Heart right ventricle (tissue), 16 donors: ENCODE results near the gene IFFO2. TPM values are rescaled to one million over a fixed set of nuclear protein-coding genes. Genes with fewer than 3 reads are reported as not detected.

Experiments used
- ATAC-seq, 8 donors: fragments of 200-7000 bp; cut with Tn5 transposase; one replicate each; pipeline ENCODE4 v1.9.1; 2020; ENCODE audit warnings: mild to moderate bottlenecking in 8 of 8, moderate library complexity in 8 of 8, moderate number of reproducible peaks in 1 of 8
- DNase-seq, 2 donors: peaks; one replicate each; pipeline ENCODE4 v3.0.0-alpha.2; 2020
- H3K27ac ChIP-seq, 10 donors: fragments of 200-600 bp; sonication (generic) in 2 of 10; one replicate each; pipeline versions ENCODE4 v1.5.0 to v1.8.0; 2020 to 2022; ENCODE audit warnings: mild to moderate bottlenecking in 3 of 10
- H3K27me3 ChIP-seq, 7 donors: fragments of 200-600 bp; one replicate each; pipeline ENCODE4 v1.8.0; 2021 to 2022; ENCODE audit warnings: mild to moderate bottlenecking in 2 of 7
- H3K36me3 ChIP-seq, 9 donors: fragments of 200-600 bp; sonication (generic) in 1 of 9; one replicate each; pipeline versions ENCODE4 v1.5.0 to v1.8.0; 2020 to 2022; ENCODE audit warnings: mild to moderate bottlenecking in 2 of 9
- H3K4me1 ChIP-seq, 9 donors: fragments of 200-600 bp; sonication (generic) in 1 of 9; one replicate each; pipeline versions ENCODE4 v1.5.0 to v1.8.0; 2020 to 2022; ENCODE audit warnings: mild to moderate bottlenecking in 4 of 9
- H3K4me3 ChIP-seq, 10 donors: fragments of 200-600 bp; sonication (generic) in 2 of 10; one replicate each; pipeline versions ENCODE4 v1.5.0 to v1.8.0; 2020 to 2022; ENCODE audit warnings: mild to moderate bottlenecking in 7 of 10, moderate library complexity in 2 of 10
- H3K9me3 ChIP-seq, 11 donors: fragments of 200-600 bp in 10 of 11; sonication (generic) in 2 of 11; one replicate each; pipeline versions ENCODE4 v1.5.0 to v1.8.0; 2013 to 2022; ENCODE audit warnings: mild to moderate bottlenecking in 2 of 11, control low read depth in 1 of 11, moderate library complexity in 1 of 11
- WGBS, 2 donors: extraction: QIAGEN DNeasy Blood & Tissue Kit; methylation state at CpG; one replicate each; pipeline ENCODE4 v1.1.7; 2013; ENCODE audit warnings: inconsistent platforms in 1 of 2; 5-methylcytosine and 5-hydroxymethylcytosine counted together
- intact Hi-C, 10 donors: fragments of 100-400 bp; cut with DNase I; formaldehyde crosslinking; loops; one replicate each; pipeline versions ENCODE4 v1.11.1 to v1.14.2; 2022
- polyA plus RNA-seq, 2 donors: library from polyadenylated mRNA; stranded (reverse); fragments of 200-250 nt; gene quantifications; one replicate each; pipeline ENCODE4 v1.2.3, GENCODE V29; 2013
- total RNA-seq, 10 donors: library from RNA; stranded (reverse); fragmentation: NEBNext Ultra II Directional in 3 of 10; extraction: Animal tissue kit (Norgen Biotek cat#: 25700) in 3 of 10; gene quantifications; one replicate each; pipeline versions ENCODE4 v1.2.1 to v1.2.4, GENCODE V29; 2021 to 2023
- TF ChIP-seq, protein P1 (sequence below), 9 donors: fragments of 200-600 bp; sonication (generic) in 2 of 9; IDR thresholded peaks; one replicate each; pipeline versions ENCODE4 v1.5.0 to v1.8.0; 2021 to 2022; ENCODE audit warnings: antibody characterized with exemption in 9 of 9, mild to moderate bottlenecking in 5 of 9, moderate library complexity in 1 of 9
- donor health status: Arrhythmogenic right ventricular cardiomyopathy.
- donor health status: ischemic (EF 13 %, LVEDD 7.1; RV severe dilation, severe dysfunction).
- donor health status: healthy with polysubstance abuse.
- donor health status: DM: no; HTN: yes; CAD: no.
- donor health status: DM: no; HTN: no; CAD: no.
- donor health status: ischemic (EF 25% LVEDD 6.9; RV normal size, moderate dysfunction).
- donor health status: ischemic (EF 25% LVEDD 5.7; RV mildly dilated, moderate dysfunction).
- donor health status: healthy.
- donor health status: DM: yes; HTN: yes; CAD: no.
- donor health status: Ischemic cardiomyopathy.
- donor health status: ischemic (EF 35%, LVEDD 5.7; RV mildly dilated, moderate dysfunction).
- donor health status: nonischemic (EF 11% LVEDD 7.7; RV severe dilation, severe dysfunction).
- donor health status: DM: yes; HTN: yes; CAD: no.
- donor health status: PGD.
- donor health status: ischemic (EF 29% LVEDD 5.4; RV normal size, mild dysfunction).
- donor health status: nonischemic (EF 23%, LVEDD 6.1; RV moderate dilation, normal function).

IFFO2 gene
- total and polyA plus RNA-seq, 12 donors: 2.2 to 8.2 (median 4.6) TPM

- no peak for ATAC-seq
- intact Hi-C loops: loop anchor here in 1 of 10 donors (10.0 kb wide), 1 partner anchor 117 kb away; no protein-coding TSS in a partner anchor
- Histone ChIP-seq H3K27me3 (no peaks in the 10 kb centered on the region), H3K9me3 (peaks cover 0 to 12% (median 0%) of the 10 kb centered on the region in 11 donors), H3K36me3 (no peaks in the 10 kb centered on the region), H3K4me1 (peaks cover 0 to 20% (median 4%) of the 10 kb centered on the region in 9 donors), H3K27ac (no peak overlapping the region), H3K4me3 (no peak overlapping the region)
- 81 to 83% methylated on average over 7 of the region's 7 CpGs for WGBS, 2 donors
- DNase-seq: no peak
- TF ChIP-seq, protein P1, sequence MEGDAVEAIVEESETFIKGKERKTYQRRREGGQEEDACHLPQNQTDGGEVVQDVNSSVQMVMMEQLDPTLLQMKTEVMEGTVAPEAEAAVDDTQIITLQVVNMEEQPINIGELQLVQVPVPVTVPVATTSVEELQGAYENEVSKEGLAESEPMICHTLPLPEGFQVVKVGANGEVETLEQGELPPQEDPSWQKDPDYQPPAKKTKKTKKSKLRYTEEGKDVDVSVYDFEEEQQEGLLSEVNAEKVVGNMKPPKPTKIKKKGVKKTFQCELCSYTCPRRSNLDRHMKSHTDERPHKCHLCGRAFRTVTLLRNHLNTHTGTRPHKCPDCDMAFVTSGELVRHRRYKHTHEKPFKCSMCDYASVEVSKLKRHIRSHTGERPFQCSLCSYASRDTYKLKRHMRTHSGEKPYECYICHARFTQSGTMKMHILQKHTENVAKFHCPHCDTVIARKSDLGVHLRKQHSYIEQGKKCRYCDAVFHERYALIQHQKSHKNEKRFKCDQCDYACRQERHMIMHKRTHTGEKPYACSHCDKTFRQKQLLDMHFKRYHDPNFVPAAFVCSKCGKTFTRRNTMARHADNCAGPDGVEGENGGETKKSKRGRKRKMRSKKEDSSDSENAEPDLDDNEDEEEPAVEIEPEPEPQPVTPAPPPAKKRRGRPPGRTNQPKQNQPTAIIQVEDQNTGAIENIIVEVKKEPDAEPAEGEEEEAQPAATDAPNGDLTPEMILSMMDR (IDR thresholded peaks at IDR 0.05): no peak
These were observed 21.0 kb upstream of the IFFO2 start for GRCh38 chr1:18977428-18977827.

GRCh38 chr1:18976096-18976495 is 19.6 kb upstream of the IFFO2 start:
- Histone ChIP-seq H3K36me3 (no peaks in the 10 kb centered on the region), H3K27me3 (no peaks in the 10 kb centered on the region), H3K4me1 (peaks cover 0 to 21% (median 4%) of the 10 kb centered on the region in 9 donors), H3K27ac (no peak overlapping the region), H3K4me3 (no peak overlapping the region), H3K9me3 (peaks cover 0 to 7% (median 0%) of the 10 kb centered on the region in 11 donors)
- TF ChIP-seq, protein P1 (IDR thresholded peaks at IDR 0.05): no peak
- ATAC-seq: no peak
- intact Hi-C loops: loop anchor here in 1 of 10 donors (10.0 kb wide), 1 partner anchor 119 kb away; no protein-coding TSS in a partner anchor
- WGBS, 2 donors: 90 to 93% methylated on average over 8 of the region's 8 CpGs
- DNase-seq: no peak

DNA sequence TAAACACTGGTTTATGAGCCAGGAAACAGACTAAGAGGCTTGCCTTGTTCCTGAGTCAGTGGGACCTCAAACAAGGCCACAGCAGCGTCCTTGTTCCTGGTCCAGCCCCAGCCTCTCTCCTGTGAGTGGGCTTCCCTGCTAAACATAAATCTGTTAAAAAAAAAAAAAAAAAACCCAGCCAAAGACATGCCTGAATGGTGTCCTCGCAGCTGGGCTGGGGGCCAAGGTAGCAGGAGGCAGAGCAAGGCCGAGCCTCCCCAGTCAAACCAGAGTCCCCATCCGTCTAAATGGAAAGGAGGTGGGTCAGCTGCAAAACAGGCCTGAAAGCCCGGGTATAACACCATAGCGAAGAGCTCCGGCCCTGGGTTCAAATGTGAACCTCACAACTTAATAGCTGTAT is 18.1 kb upstream of the IFFO2 start:
- Histone ChIP-seq H3K4me1 (peaks cover 0 to 21% (median 4%) of the 10 kb centered on the region in 9 donors), H3K36me3 (no peaks in the 10 kb centered on the region), H3K27ac (no peak overlapping the region), H3K4me3 (no peak overlapping the region), H3K9me3 (no peaks in the 10 kb centered on the region), H3K27me3 (no peaks in the 10 kb centered on the region)
- DNase-seq (no peak), ATAC-seq (no peak)
- WGBS, 2 donors: 75 to 79% methylated on average over 7 of the region's 7 CpGs
- intact Hi-C loops: loop anchor here in 4 of 10 donors (5.0 to 10.0 kb wide), 2 partner anchors 67 to 120 kb away; no protein-coding TSS in a partner anchor
- TF ChIP-seq, protein P1 (IDR thresholded peaks at IDR 0.05): no peak

DNA sequence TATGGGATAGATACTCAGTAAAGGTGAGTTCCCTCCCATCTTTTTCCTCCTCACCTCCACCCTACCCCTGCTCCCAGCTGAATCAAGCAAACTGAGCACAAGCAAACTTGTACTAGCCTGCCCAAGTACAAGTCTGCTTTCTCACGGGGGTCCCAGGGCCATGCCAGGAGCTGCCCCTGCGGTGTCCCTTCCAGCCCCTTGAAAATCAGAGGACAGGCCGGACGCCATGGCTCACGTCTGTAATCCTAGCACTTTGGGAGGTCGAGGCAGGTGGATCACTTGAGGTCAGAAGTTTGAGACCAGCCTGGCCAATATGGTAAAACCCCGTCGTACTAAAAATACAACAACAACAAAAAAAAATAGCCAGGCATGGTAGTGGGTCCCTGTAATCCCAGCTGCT is 17.5 kb upstream of the IFFO2 start:
- 93 to 99% methylated on average over 8 of the region's 8 CpGs for WGBS, 2 donors
- ATAC-seq (no peak), DNase-seq (no peak)
- Histone ChIP-seq H3K4me3 (no peak overlapping the region), H3K27me3 (peaks cover 0 to 3% (median 0%) of the 10 kb centered on the region in 7 donors), H3K27ac (no peak overlapping the region), H3K4me1 (peaks cover 0 to 16% (median 4%) of the 10 kb centered on the region in 9 donors), H3K9me3 (no peaks in the 10 kb centered on the region), H3K36me3 (no peaks in the 10 kb centered on the region)
- intact Hi-C loops: loop anchor here in 4 of 10 donors (5.0 to 10.0 kb wide), 2 partner anchors 67 to 121 kb away; no protein-coding TSS in a partner anchor
- TF ChIP-seq, protein P1 (IDR thresholded peaks at IDR 0.05): no peak
